Measurements from ENCODE around the gene PAQR5. TPM values are rescaled to one million over a fixed set of nuclear protein-coding genes. Genes with fewer than 3 reads are reported as not detected.

PAQR5 gene
- total RNA-seq, 1 donor = under 0.01 TPM

GRCh38 chr15:69343133-69343532 lies 44.4 kb downstream of the PAQR5 start:
- Histone ChIP-seq H3K4me1 (ENCODE audit: insufficient read depth, low read length) (no peaks in the 10 kb centered on the region), H3K4me3 (ENCODE audit: low read length) (no peak overlapping the region), H3K9me3 (ENCODE audit: low read depth, low read length) (no peaks in the 10 kb centered on the region), H3K27me3 (ENCODE audit: insufficient read depth, low read length) (no peaks in the 10 kb centered on the region)

- no peaks in the 10 kb centered on the region for H3K27me3 ChIP-seq (ENCODE audit: insufficient read depth, low read length)
- no peak overlapping the region for H3K4me3 ChIP-seq (ENCODE audit: low read length)
- H3K4me1 ChIP-seq (ENCODE audit: insufficient read depth, low read length) = no peaks in the 10 kb centered on the region
- no peaks in the 10 kb centered on the region for H3K9me3 ChIP-seq (ENCODE audit: low read depth, low read length)
These were observed 45.5 kb downstream of the PAQR5 start for GRCh38 chr15:69344238-69344637.

- H3K4me3 ChIP-seq (ENCODE audit: low read length) = no peak overlapping the region
- no peaks in the 10 kb centered on the region for H3K9me3 ChIP-seq (ENCODE audit: low read depth, low read length)
- H3K27me3 ChIP-seq (ENCODE audit: insufficient read depth, low read length) = no peaks in the 10 kb centered on the region
- no peaks in the 10 kb centered on the region for H3K4me1 ChIP-seq (ENCODE audit: insufficient read depth, low read length)
These were observed 47.4 kb downstream of the PAQR5 start for GRCh38 chr15:69346112-69346511.

- Histone ChIP-seq H3K4me3 (ENCODE audit: low read length) (no peak overlapping the region), H3K27me3 (ENCODE audit: insufficient read depth, low read length) (no peaks in the 10 kb centered on the region), H3K4me1 (ENCODE audit: insufficient read depth, low read length) (no peaks in the 10 kb centered on the region), H3K9me3 (ENCODE audit: low read depth, low read length) (no peaks in the 10 kb centered on the region)
These were observed 52.6 kb downstream of the PAQR5 start for GRCh38 chr15:69351333-69351732.

- Histone ChIP-seq H3K4me3 (ENCODE audit: low read length) (no peak overlapping the region), H3K27me3 (ENCODE audit: insufficient read depth, low read length) (no peaks in the 10 kb centered on the region), H3K4me1 (ENCODE audit: insufficient read depth, low read length) (no peaks in the 10 kb centered on the region), H3K9me3 (ENCODE audit: low read depth, low read length) (no peaks in the 10 kb centered on the region)
These were observed 53.2 kb downstream of the PAQR5 start for GRCh38 chr15:69351884-69352283.

- no peaks in the 10 kb centered on the region for H3K9me3 ChIP-seq (ENCODE audit: low read depth, low read length)
- H3K4me3 ChIP-seq (ENCODE audit: low read length) = no peak overlapping the region
- peaks cover 10% of the 10 kb centered on the region for H3K4me1 ChIP-seq (ENCODE audit: insufficient read depth, low read length)
- no peaks in the 10 kb centered on the region for H3K27me3 ChIP-seq (ENCODE audit: insufficient read depth, low read length)
These were observed 59.4 kb downstream of the PAQR5 start for GRCh38 chr15:69357773-69358771.

- Histone ChIP-seq H3K4me1 (ENCODE audit: insufficient read depth, low read length) (peaks cover 10% of the 10 kb centered on the region), H3K27me3 (ENCODE audit: insufficient read depth, low read length) (no peaks in the 10 kb centered on the region), H3K9me3 (ENCODE audit: low read depth, low read length) (no peaks in the 10 kb centered on the region), H3K4me3 (ENCODE audit: low read length) (no peak overlapping the region)
These were observed 60.1 kb downstream of the PAQR5 start for GRCh38 chr15:69358850-69359249.

GRCh38 chr15:69359722-69360121 lies 61.0 kb downstream of the PAQR5 start:
- Histone ChIP-seq H3K4me1 (ENCODE audit: insufficient read depth, low read length) (peaks cover 10% of the 10 kb centered on the region), H3K9me3 (ENCODE audit: low read depth, low read length) (no peaks in the 10 kb centered on the region), H3K27me3 (ENCODE audit: insufficient read depth, low read length) (no peaks in the 10 kb centered on the region), H3K4me3 (ENCODE audit: low read length) (no peak overlapping the region)

- Histone ChIP-seq H3K27me3 (ENCODE audit: insufficient read depth, low read length) (no peaks in the 10 kb centered on the region), H3K4me3 (ENCODE audit: low read length) (no peak overlapping the region), H3K4me1 (ENCODE audit: insufficient read depth, low read length) (peaks cover 10% of the 10 kb centered on the region), H3K9me3 (ENCODE audit: low read depth, low read length) (no peaks in the 10 kb centered on the region)
These were observed 61.9 kb downstream of the PAQR5 start for GRCh38 chr15:69360642-69361041.

- Histone ChIP-seq H3K4me1 (ENCODE audit: insufficient read depth, low read length) (no peaks in the 10 kb centered on the region), H3K27me3 (ENCODE audit: insufficient read depth, low read length) (no peaks in the 10 kb centered on the region), H3K9me3 (ENCODE audit: low read depth, low read length) (no peaks in the 10 kb centered on the region), H3K4me3 (ENCODE audit: low read length) (no peak overlapping the region)
These were observed 68.5 kb downstream of the PAQR5 start for GRCh38 chr15:69367236-69367635.

- Histone ChIP-seq H3K4me1 (ENCODE audit: insufficient read depth, low read length) (no peaks in the 10 kb centered on the region), H3K27me3 (ENCODE audit: insufficient read depth, low read length) (no peaks in the 10 kb centered on the region), H3K9me3 (ENCODE audit: low read depth, low read length) (no peaks in the 10 kb centered on the region), H3K4me3 (ENCODE audit: low read length) (no peak overlapping the region)
These were observed 70.9 kb downstream of the PAQR5 start for GRCh38 chr15:69369631-69370030.

- no peaks in the 10 kb centered on the region for H3K9me3 ChIP-seq (ENCODE audit: low read depth, low read length)
- H3K4me1 ChIP-seq (ENCODE audit: insufficient read depth, low read length) = no peaks in the 10 kb centered on the region
- no peaks in the 10 kb centered on the region for H3K27me3 ChIP-seq (ENCODE audit: insufficient read depth, low read length)
- H3K4me3 ChIP-seq (ENCODE audit: low read length) = no peak overlapping the region
These were observed 74.7 kb downstream of the PAQR5 start for GRCh38 chr15:69373406-69373805.

- Histone ChIP-seq H3K4me1 (ENCODE audit: insufficient read depth, low read length) (no peaks in the 10 kb centered on the region), H3K4me3 (ENCODE audit: low read length) (no peak overlapping the region), H3K9me3 (ENCODE audit: low read depth, low read length) (no peaks in the 10 kb centered on the region), H3K27me3 (ENCODE audit: insufficient read depth, low read length) (no peaks in the 10 kb centered on the region)
These were observed 76.6 kb downstream of the PAQR5 start for GRCh38 chr15:69375151-69375790.

GRCh38 chr15:69377216-69377970 lies 78.7 kb downstream of the PAQR5 start:
- Histone ChIP-seq H3K4me1 (ENCODE audit: insufficient read depth, low read length) (no peaks in the 10 kb centered on the region), H3K9me3 (ENCODE audit: low read depth, low read length) (no peaks in the 10 kb centered on the region), H3K4me3 (ENCODE audit: low read length) (no peak overlapping the region), H3K27me3 (ENCODE audit: insufficient read depth, low read length) (no peaks in the 10 kb centered on the region)
